ENCODE measurements around the gene CTNND2.
"Not testable (repeated sequence)": the region's sequence is repeated elsewhere in the genome, so short reads cannot be mapped to it uniquely, and the experiment has no call there.

The CTNND2 gene

DNA sequence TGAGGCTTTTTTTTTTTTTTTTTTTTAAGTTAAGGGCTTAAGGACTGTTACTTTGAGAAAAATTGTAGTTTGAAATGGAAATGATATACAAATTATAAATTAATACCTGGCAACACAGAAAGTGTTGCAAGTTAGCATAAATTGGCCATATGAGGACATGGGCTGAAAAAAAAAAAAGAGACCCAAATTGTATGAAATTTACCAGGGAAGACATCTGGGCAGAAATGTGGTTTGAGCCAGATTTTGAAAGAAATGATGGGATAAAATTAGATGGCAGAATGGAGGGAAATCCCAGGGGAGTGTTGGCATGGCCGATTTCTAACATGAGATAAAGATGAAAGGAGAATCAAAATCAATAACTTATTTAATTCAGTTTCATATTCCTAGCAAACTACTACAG is 472.1 kb downstream of the CTNND2 start:
- no peak for DNase-seq

DNA sequence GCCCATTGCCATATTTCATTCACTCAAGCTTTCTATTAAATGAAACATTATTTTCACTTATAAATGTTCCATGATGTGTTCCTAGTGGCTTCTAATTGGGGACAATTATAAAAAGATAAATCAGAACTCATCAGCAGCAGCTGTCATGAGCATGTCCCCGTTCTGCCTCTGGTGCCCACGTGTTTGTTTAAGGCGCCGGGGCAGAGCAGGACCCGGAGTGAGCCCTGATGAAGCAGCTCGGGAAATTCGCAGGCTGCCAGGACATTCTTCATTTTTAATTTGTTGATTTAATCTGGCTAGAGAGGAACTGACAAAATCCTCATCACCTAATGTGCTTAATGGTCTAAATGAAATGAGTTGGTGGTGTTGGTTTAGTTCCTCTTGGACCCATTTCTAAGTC is 475.0 kb downstream of the CTNND2 start:
- peak in 2 of 3 experiments; percentile 70 to 92 for DNase-seq

DNA sequence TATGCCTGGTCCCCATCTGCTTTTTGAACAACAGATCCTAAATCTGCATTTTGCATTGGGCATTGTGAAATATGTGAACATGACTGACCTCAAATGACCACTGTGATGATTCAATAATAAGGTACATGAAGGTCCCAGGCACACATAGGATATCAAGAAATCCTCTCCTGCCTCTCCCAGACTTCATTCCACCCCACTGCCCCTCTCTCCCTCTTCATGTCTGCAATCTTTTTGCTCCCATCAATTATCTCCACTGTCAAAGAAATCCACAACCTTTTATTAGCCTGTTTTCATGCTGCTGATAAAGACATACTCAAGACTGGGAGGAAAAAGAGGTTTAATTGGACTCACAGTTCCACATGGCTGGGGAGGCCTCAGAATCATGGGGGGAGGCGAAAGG is 476.7 kb downstream of the CTNND2 start:
- DNase-seq, result peak in 1 of 3 experiments; percentile 49

DNA sequence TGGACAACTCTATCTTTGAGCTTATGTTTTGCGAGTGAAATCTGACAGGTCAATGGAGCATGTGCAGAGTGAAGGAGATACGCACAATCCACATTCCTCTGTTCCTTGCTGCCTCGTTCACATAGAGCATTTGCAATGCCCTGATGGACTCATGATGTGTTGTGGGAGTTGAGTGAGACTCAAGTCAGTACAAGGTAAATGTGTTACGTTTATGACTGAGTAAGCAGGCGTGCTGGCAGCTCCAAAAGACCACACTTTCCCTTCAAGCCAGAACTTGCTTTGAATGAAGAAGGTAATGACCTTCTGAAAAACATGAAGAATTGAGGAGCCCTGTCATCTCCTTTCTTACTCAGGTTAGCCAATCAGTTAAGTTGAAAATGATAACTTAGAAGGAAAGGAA is 477.8 kb downstream of the CTNND2 start:
- no peak for DNase-seq

DNA sequence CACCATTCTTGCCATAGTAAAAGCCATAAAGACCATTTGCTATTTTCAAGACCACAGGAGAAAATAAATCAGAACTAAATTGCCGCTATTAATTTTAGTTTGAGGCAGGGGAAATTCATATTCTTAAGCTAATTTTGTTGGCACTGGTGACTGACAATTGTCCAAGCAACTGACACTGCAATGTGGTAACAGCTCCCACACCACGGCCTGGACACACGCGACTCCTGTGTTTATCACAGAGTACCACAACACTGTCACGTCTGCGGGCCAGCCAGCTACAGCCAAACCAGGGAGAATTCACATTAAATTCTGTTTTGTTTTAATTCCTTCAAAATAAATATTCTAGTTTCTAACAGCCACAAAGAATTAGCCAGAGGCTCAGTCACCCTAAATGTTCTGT is 481.9 kb downstream of the CTNND2 start:
- no peak for DNase-seq

DNA sequence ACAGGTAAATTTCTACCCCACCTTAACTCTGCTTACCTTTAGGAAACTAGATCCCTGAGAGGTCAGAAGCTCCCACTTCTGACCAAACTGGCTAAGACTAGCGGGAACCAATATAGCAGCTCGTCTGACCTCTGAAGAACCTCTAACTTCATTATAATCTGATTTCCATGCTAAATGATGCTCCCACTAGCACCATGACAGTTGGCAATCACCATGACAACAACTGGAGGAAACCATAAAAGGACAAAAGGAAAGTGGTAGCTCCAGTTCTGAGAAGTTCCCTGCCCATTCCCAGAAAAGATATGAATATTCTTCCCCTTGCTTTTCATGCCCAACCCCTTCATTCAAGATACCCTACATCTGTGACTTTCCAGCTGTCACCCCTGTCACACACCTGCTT is 483.3 kb downstream of the CTNND2 start:
- no peak for DNase-seq

DNA sequence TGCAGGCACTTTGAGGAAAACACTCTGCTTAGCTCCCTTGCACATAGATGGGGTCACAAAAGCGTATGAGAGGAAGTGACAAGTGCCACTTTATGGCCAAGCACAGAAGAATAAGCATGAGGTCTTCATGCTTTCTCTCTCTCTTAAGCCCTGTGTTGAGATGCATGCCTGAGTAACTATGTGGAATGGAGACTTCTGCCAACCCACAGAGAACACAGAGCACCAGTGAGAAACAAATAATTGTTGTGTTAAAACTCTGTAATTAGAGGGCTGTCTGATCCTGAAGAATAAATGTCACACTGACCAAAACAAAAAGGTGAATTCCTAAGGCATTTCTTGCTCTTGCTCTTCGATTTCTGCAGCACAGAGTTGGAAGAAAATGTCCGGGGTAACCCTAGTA is 488.5 kb downstream of the CTNND2 start:
- peak in 1 of 3 experiments; percentile 44 for DNase-seq

DNA sequence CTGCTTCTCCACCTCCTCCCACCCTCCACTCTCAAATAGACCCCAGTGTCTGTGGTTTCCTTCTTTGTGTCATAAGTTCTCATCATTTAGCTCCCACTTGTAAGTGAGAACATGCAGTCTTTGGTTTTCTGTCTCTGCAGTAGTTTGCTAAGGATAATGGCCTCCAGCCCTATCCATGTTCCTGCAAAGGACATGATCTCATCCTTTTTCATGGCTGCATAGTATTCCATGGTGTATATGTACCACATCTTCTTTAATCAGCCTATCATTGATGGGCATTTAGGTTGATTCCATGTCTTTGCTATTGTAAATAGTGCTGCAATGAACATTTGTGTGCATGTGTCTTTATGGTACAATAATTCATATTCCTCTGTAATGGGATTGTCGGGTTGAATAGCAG is 489.5 kb downstream of the CTNND2 start:
- DNase-seq, result not testable (repeated sequence)

DNA sequence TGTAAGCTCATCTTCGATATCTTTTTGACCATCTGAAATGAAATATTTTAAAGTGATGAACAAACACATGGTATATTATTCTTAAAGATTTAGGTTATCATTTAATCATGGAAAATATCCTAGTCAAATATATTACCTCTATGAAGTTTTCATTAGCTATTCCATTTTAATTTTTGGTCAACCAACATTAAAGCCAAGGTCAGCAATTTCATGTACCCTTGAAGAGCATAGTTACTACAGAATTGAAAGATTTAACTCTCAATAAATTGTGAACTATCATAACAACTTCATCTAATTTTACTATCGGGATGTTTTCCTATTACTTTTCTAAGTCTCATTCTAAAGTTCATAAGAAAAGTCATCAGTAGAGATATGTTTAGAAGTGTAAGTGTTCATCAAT is 492.6 kb downstream of the CTNND2 start:
- DNase-seq, result no peak

DNA sequence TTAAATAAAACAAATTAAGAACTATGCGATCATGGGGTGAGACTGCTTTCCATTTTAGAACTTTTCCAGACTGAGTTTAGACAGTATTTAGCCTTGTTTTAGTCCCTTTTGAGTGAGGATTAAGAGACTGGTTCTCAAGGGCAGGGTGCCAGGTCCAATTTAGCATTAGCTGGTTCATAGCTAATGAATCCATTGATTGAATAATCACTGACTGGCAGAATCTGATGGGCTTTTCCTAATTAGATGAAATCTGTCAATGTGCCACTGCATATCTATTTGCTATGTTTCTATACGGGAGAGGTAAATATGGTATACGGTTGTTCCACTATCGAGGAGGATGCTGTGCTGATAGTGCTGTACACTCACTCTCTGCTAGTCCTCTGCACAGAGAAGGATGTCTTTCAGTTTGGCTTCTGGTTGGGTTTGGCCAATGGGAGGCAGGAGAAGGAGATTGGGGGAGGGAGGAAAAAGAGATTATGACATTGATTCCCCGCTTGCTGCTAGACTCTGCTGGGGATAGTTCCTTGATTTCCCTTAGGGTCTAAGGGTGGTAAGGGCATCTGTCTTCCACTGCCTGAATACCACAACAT is 496.6 kb downstream of the CTNND2 start:
- no peak for DNase-seq

DNA sequence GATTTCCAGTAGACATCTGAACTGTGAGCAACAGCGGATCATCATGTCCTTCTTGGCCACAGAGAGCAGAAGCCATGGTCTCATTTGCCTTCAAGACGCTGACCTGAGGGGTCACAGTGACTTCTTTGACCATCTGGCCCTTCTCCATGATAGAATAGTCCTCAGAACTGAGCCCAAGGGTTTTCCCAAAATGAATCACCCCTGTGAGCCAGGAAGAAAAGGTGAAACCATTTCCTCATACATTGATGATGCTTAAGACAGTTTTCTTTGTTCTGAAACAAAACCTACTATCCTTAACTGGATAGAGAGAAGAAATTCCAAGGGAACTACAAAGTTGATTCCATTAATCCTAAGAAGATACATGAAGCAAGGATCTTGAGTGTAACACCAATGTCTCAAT is 503.9 kb downstream of the CTNND2 start:
- no peak for DNase-seq

DNA sequence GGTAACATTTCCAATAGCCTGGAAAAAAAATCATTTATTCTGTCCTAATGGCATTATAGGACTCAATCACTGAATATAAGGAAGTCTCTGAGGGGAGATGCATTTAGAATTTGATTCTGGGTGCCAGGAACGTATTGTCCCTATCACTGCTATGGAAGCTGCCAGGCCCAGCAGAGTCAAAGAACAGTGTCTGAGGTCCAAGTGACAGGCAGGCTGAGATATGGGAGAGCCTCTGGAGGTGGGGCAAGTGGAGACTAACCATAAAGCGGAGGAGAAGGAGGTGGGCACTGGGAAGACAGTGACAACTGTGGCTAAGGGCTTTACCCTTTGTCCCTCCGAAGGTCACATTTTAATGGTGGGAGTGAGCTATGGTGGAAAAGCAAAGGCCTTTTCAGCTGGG is 505.5 kb downstream of the CTNND2 start:
- no peak for DNase-seq

DNA sequence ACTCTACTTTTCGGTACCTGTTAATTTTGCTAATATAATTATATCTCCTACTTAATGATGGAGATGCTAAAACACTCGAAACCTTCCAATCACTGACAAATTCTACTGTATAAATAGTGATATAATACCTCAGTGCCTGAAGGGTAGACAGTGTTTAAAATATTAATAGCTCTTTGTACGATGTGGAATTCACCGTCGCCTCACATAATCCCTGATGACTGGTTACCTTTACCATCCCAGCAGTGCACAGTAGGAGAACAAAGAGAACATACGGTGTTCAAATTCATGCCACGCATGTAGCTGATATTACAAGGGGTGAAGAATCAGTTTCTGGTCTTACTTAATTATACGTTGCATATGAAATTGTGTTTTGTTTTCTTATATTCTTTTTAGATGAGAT is 506.7 kb downstream of the CTNND2 start:
- peak in 1 of 3 experiments; percentile 73 for DNase-seq

DNA sequence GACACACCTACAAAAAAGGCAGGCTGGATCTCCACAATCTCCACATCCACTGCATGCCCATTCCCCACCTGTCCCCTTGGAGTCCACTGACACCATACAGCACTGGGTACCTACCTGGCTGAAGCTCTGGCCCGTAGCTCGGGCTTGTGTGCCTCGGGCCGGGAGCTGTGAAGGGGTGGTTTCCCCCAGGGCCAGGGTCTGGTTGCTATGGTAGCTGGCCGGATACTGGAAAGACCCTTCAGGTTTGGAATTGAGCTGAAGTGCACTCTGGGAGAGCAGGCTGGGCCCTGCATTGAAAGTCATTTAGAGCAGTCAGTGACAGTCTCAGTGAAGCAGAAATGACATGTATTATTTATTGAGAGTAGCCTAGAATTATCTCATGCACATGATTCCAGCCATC is 507.3 kb downstream of the CTNND2 start:
- DNase-seq, result peak in 2 of 3 experiments; percentile 16 to 52

DNA sequence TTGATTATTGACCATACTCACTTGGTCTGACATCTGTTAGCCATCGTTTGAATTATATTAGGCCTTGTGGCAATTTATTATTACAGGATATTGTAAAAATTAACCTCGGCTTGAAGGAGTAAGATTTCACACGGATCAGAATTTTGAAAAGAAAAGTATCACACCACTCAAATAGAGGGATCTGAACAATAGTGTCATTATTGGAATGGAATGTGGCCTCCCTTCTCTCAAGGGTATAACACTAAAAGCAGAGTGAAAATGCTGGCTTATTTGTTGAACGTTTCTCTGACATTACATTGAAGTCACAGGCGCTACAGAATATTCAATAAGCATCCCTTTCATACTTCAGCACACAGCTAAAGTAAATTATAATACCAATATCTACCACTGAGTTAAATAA is 509.3 kb downstream of the CTNND2 start:
- no peak for DNase-seq

DNA sequence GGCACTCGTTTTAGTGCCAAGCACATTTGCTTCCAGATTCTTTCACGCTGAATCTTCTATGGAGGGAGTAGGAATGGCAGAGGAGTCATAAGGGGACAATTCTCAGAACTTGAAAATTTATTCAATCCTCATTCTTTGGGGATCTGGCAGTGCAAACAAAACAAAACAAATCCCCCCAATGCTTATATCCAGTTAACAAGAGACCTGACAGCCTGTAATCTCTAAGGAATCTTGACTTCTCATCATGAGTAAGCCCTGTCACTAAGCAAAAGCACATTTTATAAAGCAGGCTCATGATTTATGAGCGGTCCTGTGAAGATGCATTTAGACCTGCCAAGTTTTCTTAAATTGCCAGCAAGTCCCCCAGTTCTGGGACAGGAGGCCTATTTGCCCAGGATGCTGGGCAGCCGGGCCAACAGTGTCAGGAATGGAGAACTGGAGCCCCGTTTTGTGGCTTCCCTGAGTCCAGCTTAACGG is 513.9 kb downstream of the CTNND2 start:
- DNase-seq, result no peak

DNA sequence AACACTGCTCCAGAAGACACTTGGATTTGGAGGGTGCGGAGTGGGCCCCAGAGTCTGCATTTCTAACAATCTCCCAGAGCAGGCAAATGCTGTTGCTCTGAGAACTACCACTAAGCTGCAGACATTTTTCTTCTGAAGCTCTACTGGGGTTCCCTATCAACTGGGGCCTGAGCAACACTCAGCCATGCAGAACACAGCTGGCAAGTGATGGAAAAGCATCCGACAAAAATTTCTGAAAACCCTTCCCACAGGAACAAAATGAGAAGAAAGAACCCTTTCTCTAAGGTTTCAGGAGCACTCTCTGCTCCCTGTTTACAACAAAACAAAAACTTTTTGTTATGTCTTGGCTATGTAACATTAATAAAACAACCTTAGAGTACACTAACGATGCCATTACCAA is 516.9 kb downstream of the CTNND2 start:
- no peak for DNase-seq

DNA sequence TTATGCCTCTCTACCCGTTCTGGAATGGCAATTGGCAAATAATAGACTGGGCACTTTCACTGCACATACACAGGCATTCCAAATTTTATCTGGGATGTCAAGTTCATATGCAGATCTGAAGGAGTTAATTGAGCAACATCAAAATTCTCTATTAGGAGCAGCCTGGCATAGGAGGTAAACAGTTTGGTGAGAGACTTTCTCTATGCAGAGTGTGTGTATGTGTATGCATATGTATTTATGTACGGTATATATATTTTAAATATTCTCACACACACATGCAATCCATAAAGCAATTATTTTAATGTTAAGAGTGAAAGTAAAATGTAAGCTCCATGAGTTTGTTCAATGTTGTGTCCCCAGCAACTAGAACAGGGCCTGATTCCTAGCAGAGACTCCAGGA is 517.8 kb downstream of the CTNND2 start:
- no peak for DNase-seq

DNA sequence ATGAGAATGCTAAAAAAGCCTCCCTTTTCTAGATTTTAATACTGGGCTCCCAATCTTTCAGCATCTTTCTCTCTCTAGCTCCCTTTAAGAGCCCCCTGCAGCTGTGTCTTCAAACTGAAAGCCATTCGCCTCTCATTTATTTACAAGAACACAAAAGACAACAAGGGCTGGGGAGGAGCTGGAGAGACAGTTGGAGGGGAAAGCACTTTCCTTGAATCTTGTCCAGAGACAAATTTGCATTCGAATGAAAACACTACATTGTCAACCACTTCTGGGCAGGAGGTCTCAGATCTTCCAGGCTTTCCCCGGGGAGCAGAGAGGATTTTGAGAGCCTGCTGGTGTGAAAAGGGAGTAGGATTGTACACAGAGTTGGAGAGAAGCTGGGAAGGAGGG is 518.3 kb downstream of the CTNND2 start:
- peak; percentile 34 to 73 (median 69) for DNase-seq

DNA sequence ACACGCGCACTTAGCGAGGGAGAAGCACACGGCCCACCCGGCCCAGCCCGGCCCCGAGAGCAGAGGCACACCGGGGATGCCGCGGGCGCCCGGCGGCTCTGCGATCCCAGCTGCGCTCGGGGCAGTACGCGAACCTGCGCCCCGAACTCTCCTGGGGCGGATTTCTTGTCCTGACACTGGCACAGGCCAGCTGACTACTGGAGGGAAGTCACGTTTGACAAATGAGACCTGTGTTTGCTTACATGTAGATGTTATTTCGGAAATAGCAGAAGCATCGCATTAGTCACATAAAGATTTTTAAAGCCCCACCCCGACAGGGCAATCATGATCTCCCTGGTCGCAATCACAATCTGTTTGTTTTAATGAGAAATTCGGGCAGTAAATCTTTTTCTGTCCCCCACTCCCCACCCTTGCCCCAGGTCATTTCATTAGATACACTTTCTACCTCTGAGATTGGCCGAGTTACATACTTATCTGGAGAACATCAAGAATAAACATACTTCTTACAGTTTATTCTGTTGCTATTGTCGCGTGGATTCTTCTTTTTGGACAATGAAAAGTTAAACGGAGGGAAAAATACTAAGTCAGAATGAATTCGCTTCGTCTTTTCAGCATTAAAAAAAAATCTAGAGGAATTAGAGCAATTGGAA is 518.9 kb downstream of the CTNND2 start:
- peak in 2 of 3 experiments; percentile 64 to 72 for DNase-seq

DNA sequence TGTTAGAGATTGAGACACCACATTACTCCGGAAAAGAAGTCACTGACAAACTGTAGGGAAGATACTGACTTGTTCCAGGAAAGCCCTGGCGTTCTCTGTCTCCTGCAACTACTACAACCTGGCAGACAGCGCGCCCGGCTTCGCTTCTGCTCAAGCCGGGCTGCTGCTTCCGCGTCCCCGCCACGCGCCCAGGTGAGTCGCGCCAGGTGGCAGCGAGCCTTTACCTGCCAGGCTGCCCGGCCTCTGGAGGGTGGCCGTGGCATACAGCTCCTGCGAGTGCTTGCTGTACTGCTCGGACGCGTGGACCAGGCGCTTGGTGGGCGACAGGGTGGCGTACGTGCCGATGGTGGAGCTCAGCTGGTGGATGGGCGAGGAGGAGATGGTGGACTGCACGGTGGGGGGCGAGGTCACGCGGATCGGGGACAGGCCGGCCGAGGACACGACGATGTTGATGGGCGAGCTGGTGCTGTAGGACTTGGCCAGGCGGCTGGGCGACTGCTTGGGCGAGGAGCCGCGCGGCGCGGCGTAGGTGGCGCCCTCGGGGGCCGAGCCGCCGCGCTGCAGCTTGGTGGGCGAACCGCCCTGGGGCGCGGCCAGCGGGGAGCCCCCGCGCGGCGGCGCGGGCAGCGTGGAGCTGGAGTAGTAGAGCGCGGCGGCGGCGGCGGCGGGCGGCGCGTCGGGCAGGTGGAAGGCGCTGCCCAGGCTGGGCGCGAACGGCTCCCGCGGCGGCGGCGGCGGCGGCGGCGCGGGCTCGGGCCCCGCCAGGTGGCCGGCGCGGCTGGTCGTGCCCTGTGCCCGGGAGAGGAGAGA is 519.6 kb downstream of the CTNND2 start:
- DNase-seq, result peak; percentile 35 to 82 (median 81)

DNA sequence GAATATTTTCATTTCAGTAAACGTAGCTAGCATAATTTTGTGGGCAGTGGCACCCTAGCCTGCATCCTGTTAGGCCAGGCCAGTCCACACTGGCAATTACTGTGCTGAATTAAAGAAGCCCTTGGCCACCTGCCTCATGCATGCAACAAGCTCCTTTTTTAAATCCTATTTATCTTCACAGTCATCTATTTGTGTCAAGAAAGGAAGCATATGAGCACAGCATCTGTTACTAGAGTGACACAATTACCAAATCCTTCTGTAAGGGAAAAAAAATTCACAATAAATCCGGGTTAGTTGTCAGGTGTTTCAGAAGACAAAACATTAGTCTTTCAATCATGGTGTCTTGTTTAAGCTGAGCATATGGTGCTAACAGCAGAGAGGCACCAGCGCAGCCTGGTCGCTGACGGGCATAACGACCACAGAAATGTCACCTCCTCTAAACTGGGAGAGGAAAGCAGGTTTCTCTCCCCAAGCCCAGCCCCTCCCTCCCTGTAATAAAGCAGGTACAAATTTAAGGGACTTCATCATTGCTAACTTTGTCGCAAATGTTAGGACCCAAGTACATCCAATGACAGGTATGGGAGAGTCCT is 520.6 kb downstream of the CTNND2 start:
- peak in 2 of 3 experiments; percentile 40 to 58 for DNase-seq

DNA sequence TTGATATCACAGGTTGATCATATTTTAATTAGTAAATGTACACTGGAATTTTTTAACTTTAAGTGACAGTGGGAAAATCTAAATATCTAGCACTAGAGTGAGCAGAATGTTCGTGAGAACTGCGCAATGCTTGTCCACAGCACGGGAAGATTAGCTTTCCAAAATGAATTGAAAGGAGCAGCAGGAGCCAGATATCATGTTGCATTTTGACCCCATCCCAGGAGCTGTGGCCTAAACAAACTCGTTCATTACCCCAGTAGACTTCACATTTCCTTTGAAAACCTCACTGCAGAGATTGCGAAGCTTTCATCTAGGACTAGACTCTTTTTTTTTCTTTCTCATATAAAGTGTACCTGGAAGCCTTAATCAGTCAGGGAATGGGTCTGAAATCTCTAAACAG is 525.8 kb downstream of the CTNND2 start:
- no peak for DNase-seq

DNA sequence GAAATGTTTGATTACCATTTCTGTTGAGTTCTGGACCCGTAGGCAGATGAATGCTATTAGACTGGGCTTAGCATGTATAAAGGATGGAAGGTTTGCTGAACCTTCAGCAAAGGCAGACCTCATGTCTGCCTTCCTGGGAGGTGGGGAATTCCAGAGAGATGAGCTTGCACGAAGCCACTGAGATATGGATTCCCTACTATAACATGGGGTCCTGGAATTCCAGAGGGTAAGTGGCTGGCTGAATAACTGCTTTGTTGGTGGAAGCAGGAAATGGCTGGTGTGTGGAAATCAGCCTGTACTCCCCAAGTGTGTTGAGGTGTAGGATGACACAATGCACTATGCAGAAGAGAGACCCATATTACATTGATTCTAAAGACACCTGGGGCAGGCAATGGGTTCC is 526.4 kb downstream of the CTNND2 start:
- DNase-seq, result no peak
